HepG2 (cell line): Measurements from ENCODE around the gene RNASE7. TPM values are rescaled to one million over a fixed set of nuclear protein-coding genes. Genes with fewer than 3 reads are reported as not detected.

ENCODE experiments used
- ATAC-seq: fragments of 200-7000 bp; cut with Tn5 transposase; 3 replicates; pipeline ENCODE4 v1.9.1; 2020; ENCODE audit warnings: mild to moderate bottlenecking, moderate library complexity
- BruUV-seq: library from RNA; stranded (reverse); fragments of 400-500 nt; replicated peaks from 2 replicates; lab custom pipeline; 2021; lab: Mats Ljungman, UMichigan
- CTCF ChIA-PET: fragments of 300-600 bp; formaldehyde crosslinking; extraction: SDS; loops from one replicate; lab custom pipeline; 2021; ENCODE audit warnings: low total read pairs, inconsistent platforms, low intra/inter-chr PET ratio; lab: Yijun Ruan, JAX
- POLR2A ChIA-PET: fragments of 350-600 bp; sonication (Branson Sonifier 250); formaldehyde crosslinking; loops from one replicate; lab custom pipeline; 2020; ENCODE audit warnings: antibody characterized with exemption, inconsistent platforms; lab: Yijun Ruan, JAX
- DNase-seq: peaks from one replicate; pipeline ENCODE4 v3.0.0-alpha.2; 2015; ENCODE audit warnings: low spot score
- FAIRE-seq: peaks from 3 replicates; lab custom pipeline; 2011; peaks lifted over from hg19 to GRCh38; lab: Jason Lieb, UNC
- H2AFZ ChIP-seq: one replicate; pipeline ENCODE4 v1.6.1; 2011; ENCODE audit warnings: low read length, inconsistent platforms
- H3K27ac ChIP-seq: fragments of 300-600 bp; 3 replicates; pipeline ENCODE4 v1.8.0; 2011; ENCODE audit warnings: mixed run types, mild to moderate bottlenecking, mixed read lengths, low read length, inconsistent platforms; ENCODE audit not compliant: insufficient read depth; ENCODE audit errors: extremely low read length
- H3K27me3 ChIP-seq, 2 experiments: fragments of 200-600 bp in 1 of 2; 2 replicates in 1 of 2; 3 replicates in 1 of 2; pipeline versions ENCODE4 v1.6.0 to v1.8.0; 2011; ENCODE audit warnings: low read length in 2 of 2, mild to moderate bottlenecking in 2 of 2, moderate library complexity in 2 of 2, inconsistent platforms in 1 of 2; ENCODE audit not compliant: insufficient read depth in 2 of 2, control insufficient read depth in 1 of 2
- H3K36me3 ChIP-seq, 2 experiments: fragments of 200-600 bp in 1 of 2; replicated peaks in 1 of 2; 2 replicates in 1 of 2; 3 replicates in 1 of 2; pipeline versions ENCODE4 v1.5.1 to v1.8.0; 2011; ENCODE audit warnings: low read length in 2 of 2, inconsistent platforms in 1 of 2; ENCODE audit not compliant: insufficient read depth in 2 of 2, control insufficient read depth in 1 of 2
- H3K4me1 ChIP-seq: 2 replicates; pipeline ENCODE4 v1.5.1; 2012; ENCODE audit warnings: low read length, inconsistent platforms; ENCODE audit not compliant: insufficient read depth
- H3K4me2 ChIP-seq: 2 replicates; pipeline ENCODE4 v1.6.0; 2011; ENCODE audit warnings: low read depth, low read length, inconsistent platforms
- H3K4me3 ChIP-seq, 3 experiments: fragments of 200-600 bp in 1 of 3; sonication (generic), shearing (Covaris generic) in 1 of 3; replicated peaks in 1 of 3; 2 replicates each; pipeline ENCODE4 v1.5.1; 2011 to 2016; ENCODE audit warnings: low read length in 3 of 3, inconsistent platforms in 2 of 3, low read depth in 2 of 3, mild to moderate bottlenecking in 2 of 3, control low read depth in 1 of 3, mixed read lengths in 1 of 3; ENCODE audit not compliant: insufficient read depth in 1 of 3
- H3K79me2 ChIP-seq: one replicate; pipeline ENCODE4 v1.6.1; 2011; ENCODE audit warnings: low read length, inconsistent platforms; ENCODE audit not compliant: insufficient read depth
- H3K9ac ChIP-seq: 2 replicates; pipeline ENCODE4 v1.6.0; 2011; ENCODE audit warnings: mild to moderate bottlenecking, low read depth, low read length, inconsistent platforms; ENCODE audit not compliant: insufficient read depth
- H3K9me3 ChIP-seq: 2 replicates; pipeline ENCODE4 v1.5.1; 2012; ENCODE audit warnings: mild to moderate bottlenecking, low read length
- H4K20me1 ChIP-seq: 2 replicates; pipeline ENCODE4 v1.6.0; 2011; ENCODE audit warnings: inconsistent platforms, mild to moderate bottlenecking, low read length, moderate library complexity; ENCODE audit not compliant: insufficient read depth
- AGO2 ChIP-seq: fragments of 200-400 bp; formaldehyde crosslinking; optimal IDR thresholded peaks from 2 replicates; pipeline ENCODE3; 2017; ENCODE audit warnings: mild to moderate bottlenecking, low read depth, low read length, moderate library complexity
- ARNTL ChIP-seq: sonication (generic); formaldehyde crosslinking; IDR thresholded peaks from 2 replicates; pipeline ENCODE4 v1.4.0; 2020; ENCODE audit warnings: mild to moderate bottlenecking, missing genetic modification reagents
- ATF2 ChIP-seq: sonication (generic); formaldehyde crosslinking; IDR thresholded peaks from 2 replicates; pipeline ENCODE4 v1.4.0; 2020; ENCODE audit warnings: missing genetic modification reagents
- DMAP1 ChIP-seq: IDR thresholded peaks from 2 replicates; pipeline ENCODE4 v1.6.1; 2016
- POLR2A ChIP-seq, 2 experiments: IDR thresholded peaks; 2 replicates each; pipeline ENCODE4 v1.6.1; 2011; ENCODE audit warnings: low read depth in 2 of 2, low read length in 2 of 2, mild to moderate bottlenecking in 1 of 2, moderate library complexity in 1 of 2; ENCODE audit not compliant: insufficient read depth in 1 of 2
- RBFOX2 ChIP-seq: fragments of 200-400 bp; formaldehyde crosslinking; IDR thresholded peaks from 2 replicates; pipeline ENCODE4 v1.6.1; 2017; ENCODE audit warnings: low read depth, mild to moderate bottlenecking, low read length
- U2AF2 ChIP-seq: fragments of 200-400 bp; formaldehyde crosslinking; IDR thresholded peaks from 2 replicates; pipeline ENCODE4 v1.6.1; 2017; ENCODE audit warnings: low read depth, mild to moderate bottlenecking, low read length
- ZFP91 ChIP-seq: sonication (generic); formaldehyde crosslinking; IDR thresholded peaks from 2 replicates; pipeline ENCODE4 v1.9.0; 2022; ENCODE audit warnings: missing genetic modification reagents, mild to moderate bottlenecking, borderline replicate concordance
- WGBS: methylation state at CpG from one replicate; pipeline ENCODE4 v1.1.6; 2017; ENCODE audit warnings: low lambda C conversion rate; 5-methylcytosine and 5-hydroxymethylcytosine counted together
- in situ Hi-C: cut with HindIII; loops from 2 replicates; pipeline ENCODE4 v1.10.0; 2017; ENCODE audit warnings: low pct_unique_long_range_greater_than_20kb; ENCODE audit not compliant: extremely low pct_ligation_motif_present
- intact Hi-C: fragments of 100-400 bp; cut with micrococcal nuclease; formaldehyde crosslinking; loops from one replicate; pipeline ENCODE4 v1.10.0; 2022; ENCODE audit not compliant: unreplicated experiment
- polyA plus RNA-seq, 8 experiments: library from polyadenylated mRNA; depleted of rRNA in 3 of 8; stranded (reverse) in 7 of 8; unstranded in 1 of 8; fragments of >200 nt; fragmentation: Illumina TruSeq in 4 of 8; extraction: Trizol in 4 of 8; gene quantifications; 2 replicates each; pipeline versions ENCODE4 v1.2.1 to v1.2.3, GENCODE V29; 2011 to 2016; ENCODE audit warnings: low read depth in 4 of 8, missing spikeins in 1 of 8, mixed read lengths in 1 of 8; ENCODE audit not compliant: insufficient read depth in 1 of 8
- total RNA-seq, 5 experiments: library from RNA; depleted of rRNA; stranded (reverse); fragments of >200 nt; fragmentation: Illumina TruSeq; extraction: Trizol; gene quantifications; 2 replicates each; pipeline ENCODE4 v1.2.3, GENCODE V29; 2016; ENCODE audit warnings: low read depth in 1 of 5
- TF ChIP-seq, protein P1 (sequence below): sonication (generic); formaldehyde crosslinking; IDR thresholded peaks from 2 replicates; pipeline ENCODE4 v1.5.1; 2020; ENCODE audit warnings: mild to moderate bottlenecking, missing genetic modification reagents, moderate library complexity

Gene RNASE7
- total and polyA plus RNA-seq, 2 of the 13 experiments (the other 11 are each of a cell fraction or from before 2014, with no cell fraction given): 0.04 TPM; not detected in 1

DNA sequence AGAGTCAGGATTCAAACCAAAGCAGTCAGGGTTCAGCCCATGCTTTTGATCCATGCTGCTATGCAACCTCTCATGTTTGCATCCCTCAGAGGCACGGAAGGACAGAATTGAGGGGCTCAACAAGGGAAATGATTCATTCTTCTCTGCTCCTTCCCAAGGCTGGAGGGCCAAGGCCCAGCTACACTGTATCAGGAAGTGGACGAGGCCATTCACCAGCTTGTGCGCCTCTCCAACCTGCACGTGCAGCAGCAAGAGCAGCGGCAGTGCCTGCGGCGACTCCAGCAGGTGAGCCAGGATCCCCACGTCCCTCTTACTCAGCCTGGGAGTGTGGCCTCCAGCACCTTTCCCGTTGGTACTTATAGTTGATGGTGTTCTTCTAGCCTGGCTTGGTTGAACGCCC lies 36.6 kb downstream of the RNASE7 start (continued):
- TF ChIP-seq ARNTL (CRISPR knock-in tag): no peak
- TF ChIP-seq ATF2 (CRISPR knock-in tag): no peak

- DNase-seq (no peak), ATAC-seq (peak; percentile 6), FAIRE-seq (no peak)
- H3K4me2 ChIP-seq: no peak overlapping the region
- no peaks in the 10 kb centered on the region for H3K79me2 ChIP-seq
- H3K27ac ChIP-seq: no peak overlapping the region
- BruUV-seq: no TSS peak
- peaks cover 49 to 84% of the 10 kb centered on the region in 2 experiments for H3K36me3 ChIP-seq
- POLR2A ChIA-PET: interaction anchor here (1.1 to 4.2 kb wide), 4 partner anchors 11 to 67 kb away, joined by 4 to 47 read pairs (median 10); partner anchors contain the start of genes ARHGEF40 and ZNF219
- TF ChIP-seq U2AF2 (no peak), AGO2 (peak; percentile 91), DMAP1 (CRISPR knock-in tag) (no peak), ZFP91 (peak; percentile 34; the same call in 1 of the 2 replicates), POLR2A (IDR thresholded peaks at IDR 0.05; ENCODE audit: insufficient read depth in 1 of 2, low read depth in 2 of 2, low read length in 2 of 2) (peak in 1 of 2 experiments; percentile 7; a peak in 1 of 4 replicates), RBFOX2 (peak; percentile 65)
- TF ChIP-seq, protein P1, sequence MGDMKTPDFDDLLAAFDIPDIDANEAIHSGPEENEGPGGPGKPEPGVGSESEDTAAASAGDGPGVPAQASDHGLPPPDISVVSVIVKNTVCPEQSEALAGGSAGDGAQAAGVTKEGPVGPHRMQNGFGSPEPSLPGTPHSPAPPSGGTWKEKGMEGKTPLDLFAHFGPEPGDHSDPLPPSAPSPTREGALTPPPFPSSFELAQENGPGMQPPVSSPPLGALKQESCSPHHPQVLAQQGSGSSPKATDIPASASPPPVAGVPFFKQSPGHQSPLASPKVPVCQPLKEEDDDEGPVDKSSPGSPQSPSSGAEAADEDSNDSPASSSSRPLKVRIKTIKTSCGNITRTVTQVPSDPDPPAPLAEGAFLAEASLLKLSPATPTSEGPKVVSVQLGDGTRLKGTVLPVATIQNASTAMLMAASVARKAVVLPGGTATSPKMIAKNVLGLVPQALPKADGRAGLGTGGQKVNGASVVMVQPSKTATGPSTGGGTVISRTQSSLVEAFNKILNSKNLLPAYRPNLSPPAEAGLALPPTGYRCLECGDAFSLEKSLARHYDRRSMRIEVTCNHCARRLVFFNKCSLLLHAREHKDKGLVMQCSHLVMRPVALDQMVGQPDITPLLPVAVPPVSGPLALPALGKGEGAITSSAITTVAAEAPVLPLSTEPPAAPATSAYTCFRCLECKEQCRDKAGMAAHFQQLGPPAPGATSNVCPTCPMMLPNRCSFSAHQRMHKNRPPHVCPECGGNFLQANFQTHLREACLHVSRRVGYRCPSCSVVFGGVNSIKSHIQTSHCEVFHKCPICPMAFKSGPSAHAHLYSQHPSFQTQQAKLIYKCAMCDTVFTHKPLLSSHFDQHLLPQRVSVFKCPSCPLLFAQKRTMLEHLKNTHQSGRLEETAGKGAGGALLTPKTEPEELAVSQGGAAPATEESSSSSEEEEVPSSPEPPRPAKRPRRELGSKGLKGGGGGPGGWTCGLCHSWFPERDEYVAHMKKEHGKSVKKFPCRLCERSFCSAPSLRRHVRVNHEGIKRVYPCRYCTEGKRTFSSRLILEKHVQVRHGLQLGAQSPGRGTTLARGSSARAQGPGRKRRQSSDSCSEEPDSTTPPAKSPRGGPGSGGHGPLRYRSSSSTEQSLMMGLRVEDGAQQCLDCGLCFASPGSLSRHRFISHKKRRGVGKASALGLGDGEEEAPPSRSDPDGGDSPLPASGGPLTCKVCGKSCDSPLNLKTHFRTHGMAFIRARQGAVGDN (CRISPR knock-in tag): 0 out of 2 replicates have a peak, but pooled peaks have one; percentile 20
- no peak overlapping the region for H3K9ac ChIP-seq
- intact Hi-C loops (no loop called here), in situ Hi-C loops (no loop called here)
- CTCF ChIA-PET: no interaction called here
- no peaks in the 10 kb centered on the region for H3K27me3 ChIP-seq
- H2AFZ ChIP-seq: no peak overlapping the region
- no peaks in the 10 kb centered on the region for H3K9me3 ChIP-seq
- H3K4me3 ChIP-seq: no peak overlapping the region
- H3K4me1 ChIP-seq: peaks cover 22% of the 10 kb centered on the region
- WGBS: 90% methylated on average over 18 of the region's 30 CpGs
- H4K20me1 ChIP-seq: no peaks in the 10 kb centered on the region
Measured at GRCh38 chr14:21081521-21082142, 39.5 kb downstream of the RNASE7 start.
